Central memory CD4-positive, alpha-beta T cell (primary cell): ENCODE measurements around the gene IPO13.
A peak's percentile ranks its signal among the peaks of the same experiment; 100 is the strongest.

Source experiments
- DNase-seq: peaks from one replicate; pipeline ENCODE4 v3.0.0; 2022
- total RNA-seq, 3 experiments: gene quantifications; one replicate each; lab custom pipeline; 2026; lab: John Stamatoyannopoulos, UW

The IPO13 gene
- total RNA-seq = 23.3 to 42.2 (median 29.0) reads per million in 3 experiments

- peak; percentile 94 for DNase-seq
Observed at GRCh38 chr1:43946236-43947060, at the start of gene IPO13. Gene IPO13 (plus strand): TSS chr1:43946950. CDS start chr1:43947601, 651 bp downstream.

- no peak for DNase-seq
Observed at GRCh38 chr1:43898981-43899380, 47.8 kb upstream of the IPO13 start.

GRCh38 chr1:43900386-43900785 lies 46.4 kb upstream of the IPO13 start:
- DNase-seq = no peak

- no peak for DNase-seq
Observed at GRCh38 chr1:43901196-43901961, 45.4 kb upstream of the IPO13 start.

GRCh38 chr1:43902058-43902831 lies 44.5 kb upstream of the IPO13 start:
- no peak for DNase-seq

- no peak for DNase-seq
Observed at GRCh38 chr1:43904660-43905551, 41.8 kb upstream of the IPO13 start.

- no peak for DNase-seq
Observed at GRCh38 chr1:43908226-43908625, 38.5 kb upstream of the IPO13 start.

- DNase-seq = no peak
Observed at GRCh38 chr1:43908858-43909257, 37.9 kb upstream of the IPO13 start.

GRCh38 chr1:43910343-43910742 lies 36.4 kb upstream of the IPO13 start:
- no peak for DNase-seq

GRCh38 chr1:43912607-43913006 lies 34.1 kb upstream of the IPO13 start:
- DNase-seq = no peak

- DNase-seq = no peak
Observed at GRCh38 chr1:43913051-43913501, 33.7 kb upstream of the IPO13 start.

- DNase-seq = no peak
Observed at GRCh38 chr1:43913666-43914360, 32.9 kb upstream of the IPO13 start.

- DNase-seq = no peak
Observed at GRCh38 chr1:43914576-43915525, 31.9 kb upstream of the IPO13 start.

- no peak for DNase-seq
Observed at GRCh38 chr1:43919906-43920305, 26.8 kb upstream of the IPO13 start.

- DNase-seq = no peak
Observed at GRCh38 chr1:43921022-43921421, 25.7 kb upstream of the IPO13 start.

- DNase-seq = no peak
Observed at GRCh38 chr1:43924516-43924915, 22.2 kb upstream of the IPO13 start.

- no peak for DNase-seq
Observed at GRCh38 chr1:43925846-43926245, 20.9 kb upstream of the IPO13 start.

- DNase-seq = no peak
Observed at GRCh38 chr1:43930168-43930948, 16.4 kb upstream of the IPO13 start.

- DNase-seq = no peak
Observed at GRCh38 chr1:43930949-43931275, 15.8 kb upstream of the IPO13 start.
